ENCODE data around the gene ARHGAP24. TPM values are rescaled to one million over a fixed set of nuclear protein-coding genes. Genes with fewer than 3 reads are reported as not detected.
A peak's percentile ranks its signal among the peaks of the same experiment; 100 is the strongest.

ARHGAP24 gene
- total and polyA plus RNA-seq, 12 donors, result 6.7 to 35.5 (median 23.9) TPM

DNA sequence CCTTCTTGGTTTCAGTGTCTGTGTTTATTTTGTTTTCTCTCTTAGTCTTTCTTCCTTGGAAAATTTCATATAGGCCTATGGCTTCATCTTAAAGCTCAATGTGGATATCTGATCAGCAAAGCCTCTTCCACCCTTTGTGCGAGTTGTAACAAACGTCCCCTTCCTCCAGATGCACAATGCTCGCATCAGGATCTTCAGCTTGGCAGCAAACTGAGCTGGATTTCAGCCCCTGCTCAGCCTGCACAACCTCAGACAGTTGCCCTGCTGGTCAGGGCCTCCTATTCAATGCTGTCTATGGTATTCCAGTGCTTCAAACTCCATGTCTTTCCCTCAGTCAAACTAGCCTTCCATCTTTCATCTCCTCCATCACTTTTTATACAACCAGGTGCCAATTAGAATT, 309.4 kb downstream of the ARHGAP24 start:
- DNase-seq (no peak), ATAC-seq (no peak)
- no peaks in the 10 kb centered on the region for H3K9me3 ChIP-seq
- H3K36me3 ChIP-seq, result no peaks in the 10 kb centered on the region
- peak overlapping the region in 6 of 10 donors; percentile 1 to 60 (median 36) for H3K27ac ChIP-seq
- H3K27me3 ChIP-seq, result no peaks in the 10 kb centered on the region
- TF ChIP-seq, protein P1, sequence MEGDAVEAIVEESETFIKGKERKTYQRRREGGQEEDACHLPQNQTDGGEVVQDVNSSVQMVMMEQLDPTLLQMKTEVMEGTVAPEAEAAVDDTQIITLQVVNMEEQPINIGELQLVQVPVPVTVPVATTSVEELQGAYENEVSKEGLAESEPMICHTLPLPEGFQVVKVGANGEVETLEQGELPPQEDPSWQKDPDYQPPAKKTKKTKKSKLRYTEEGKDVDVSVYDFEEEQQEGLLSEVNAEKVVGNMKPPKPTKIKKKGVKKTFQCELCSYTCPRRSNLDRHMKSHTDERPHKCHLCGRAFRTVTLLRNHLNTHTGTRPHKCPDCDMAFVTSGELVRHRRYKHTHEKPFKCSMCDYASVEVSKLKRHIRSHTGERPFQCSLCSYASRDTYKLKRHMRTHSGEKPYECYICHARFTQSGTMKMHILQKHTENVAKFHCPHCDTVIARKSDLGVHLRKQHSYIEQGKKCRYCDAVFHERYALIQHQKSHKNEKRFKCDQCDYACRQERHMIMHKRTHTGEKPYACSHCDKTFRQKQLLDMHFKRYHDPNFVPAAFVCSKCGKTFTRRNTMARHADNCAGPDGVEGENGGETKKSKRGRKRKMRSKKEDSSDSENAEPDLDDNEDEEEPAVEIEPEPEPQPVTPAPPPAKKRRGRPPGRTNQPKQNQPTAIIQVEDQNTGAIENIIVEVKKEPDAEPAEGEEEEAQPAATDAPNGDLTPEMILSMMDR (IDR thresholded peaks at IDR 0.05), result no peak
- no peak overlapping the region for H3K4me3 ChIP-seq
- WGBS, 2 donors, result 68 to 78% methylated on average over 3 of the region's 3 CpGs
- H3K4me1 ChIP-seq, result peaks cover 0 to 66% (median 30%) of the 10 kb centered on the region in 9 donors
- intact Hi-C loops (cut with DNase I), result no loop called here

DNA sequence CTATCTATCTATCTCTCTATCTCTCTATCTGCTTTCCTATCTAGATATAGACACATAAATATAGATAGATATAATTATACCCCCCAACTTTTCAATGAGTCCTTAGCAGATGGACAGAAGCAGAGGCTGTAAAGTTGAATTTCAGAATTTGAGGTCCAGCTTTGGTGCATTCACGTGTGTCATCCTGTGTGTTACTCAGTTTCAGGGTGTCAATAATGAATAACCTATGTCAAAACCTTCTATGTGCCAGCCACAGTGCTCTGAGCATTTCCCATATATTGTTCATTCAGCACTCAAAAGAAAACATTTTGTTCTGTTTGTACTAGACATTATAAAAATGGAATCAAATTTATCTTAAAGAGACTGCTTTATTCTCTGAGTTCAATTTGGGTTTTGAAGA, 310.0 kb downstream of the ARHGAP24 start:
- ATAC-seq (no peak), DNase-seq (no peak)
- Histone ChIP-seq H3K27me3 (no peaks in the 10 kb centered on the region), H3K36me3 (no peaks in the 10 kb centered on the region), H3K4me3 (no peak overlapping the region), H3K27ac (no peak overlapping the region), H3K4me1 (peaks cover 0 to 61% (median 30%) of the 10 kb centered on the region in 9 donors), H3K9me3 (no peaks in the 10 kb centered on the region)
- TF ChIP-seq, protein P1 (IDR thresholded peaks at IDR 0.05), result no peak
- 96 to 98% methylated on average over 1 of the region's 1 CpG for WGBS, 2 donors
- intact Hi-C loops (cut with DNase I), result no loop called here

GRCh38 chr4:85787133-85787532, 312.2 kb downstream of the ARHGAP24 start:
- peak in 1 of 8 donors; percentile 27 for ATAC-seq

DNA sequence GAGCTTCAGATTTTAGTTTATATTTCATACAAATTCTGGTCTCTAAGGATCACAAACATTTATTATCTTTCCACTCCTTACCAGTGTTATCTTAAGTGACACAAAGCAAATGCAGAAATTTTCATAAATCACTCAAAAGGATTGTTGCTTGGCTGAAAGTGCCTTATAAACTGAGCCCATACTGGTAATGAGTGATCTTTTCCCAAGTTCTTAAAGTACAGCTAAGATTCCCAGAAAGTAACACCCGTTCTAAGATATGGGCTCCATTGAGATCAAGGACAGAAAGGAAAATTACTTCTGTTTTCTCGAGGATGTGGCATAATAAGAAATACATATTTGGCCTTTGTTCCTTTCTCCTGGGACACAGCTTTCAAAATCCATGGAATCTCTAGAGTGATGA, 313.7 kb downstream of the ARHGAP24 start:
- Histone ChIP-seq H3K4me1 (peaks cover 8 to 62% (median 29%) of the 10 kb centered on the region in 9 donors), H3K36me3 (no peaks in the 10 kb centered on the region), H3K9me3 (no peaks in the 10 kb centered on the region), H3K27me3 (no peaks in the 10 kb centered on the region), H3K4me3 (no peak overlapping the region), H3K27ac (no peak overlapping the region)
- WGBS, 2 donors, result 46 to 58% methylated on average over 2 of the region's 2 CpGs
- intact Hi-C loops (cut with DNase I), result no loop called here
- no peak for DNase-seq
- TF ChIP-seq, protein P1 (IDR thresholded peaks at IDR 0.05), result no peak
- ATAC-seq, result no peak

More at GRCh38 chr4:85787133-85787532, 312.2 kb downstream of the ARHGAP24 start:
- peak overlapping the region in 1 of 10 donors; percentile 7 for H3K27ac ChIP-seq
- no peak for DNase-seq
- intact Hi-C loops (cut with DNase I), result no loop called here
- H3K27me3 ChIP-seq, result no peaks in the 10 kb centered on the region
- peaks cover 0 to 57% (median 20%) of the 10 kb centered on the region in 9 donors for H3K4me1 ChIP-seq
- TF ChIP-seq, protein P1 (IDR thresholded peaks at IDR 0.05), result no peak
- no peaks in the 10 kb centered on the region for H3K9me3 ChIP-seq
- no peak overlapping the region for H3K4me3 ChIP-seq
- WGBS, 2 donors, result 77 to 82% methylated on average over 3 of the region's 3 CpGs
- no peaks in the 10 kb centered on the region for H3K36me3 ChIP-seq
